Femur (tissue), 1 donor: ENCODE measurements around the gene PPP6R3.
A peak's percentile ranks its signal among the peaks of the same experiment; 100 is the strongest.
"Not testable (repeated sequence)": the region's sequence is repeated elsewhere in the genome, so short reads cannot be mapped to it uniquely, and the experiment has no call there.

Source experiments
- DNase-seq: peaks from one replicate; pipeline ENCODE4 v3.0.0-alpha.2; 2017

PPP6R3 gene

GRCh38 chr11:68436985-68437926 is 23.3 kb upstream of the PPP6R3 start:
- no peak for DNase-seq

- no peak for DNase-seq
These were observed 22.5 kb upstream of the PPP6R3 start for GRCh38 chr11:68437927-68438657.

- DNase-seq: no peak
These were observed 21.8 kb upstream of the PPP6R3 start for GRCh38 chr11:68438658-68439259.

GRCh38 chr11:68439355-68440065 is 21.0 kb upstream of the PPP6R3 start:
- no peak for DNase-seq

GRCh38 chr11:68440224-68440623 is 20.3 kb upstream of the PPP6R3 start:
- DNase-seq: no peak

- DNase-seq: no peak
These were observed 18.9 kb upstream of the PPP6R3 start for GRCh38 chr11:68441466-68442230.

GRCh38 chr11:68442433-68442832 is 18.1 kb upstream of the PPP6R3 start:
- no peak for DNase-seq

- no peak for DNase-seq
These were observed 16.0 kb upstream of the PPP6R3 start for GRCh38 chr11:68444566-68444965.

GRCh38 chr11:68445531-68446035 is 15.0 kb upstream of the PPP6R3 start:
- DNase-seq: no peak

GRCh38 chr11:68446046-68446725 is 14.4 kb upstream of the PPP6R3 start:
- no peak for DNase-seq

GRCh38 chr11:68447015-68447801 is 13.3 kb upstream of the PPP6R3 start:
- peak; percentile 81 for DNase-seq

GRCh38 chr11:68447914-68448313 is 12.6 kb upstream of the PPP6R3 start:
- DNase-seq: not testable (repeated sequence)

GRCh38 chr11:68448604-68449011 is 11.9 kb upstream of the PPP6R3 start:
- DNase-seq: no peak

- DNase-seq: no peak
These were observed 10.6 kb upstream of the PPP6R3 start for GRCh38 chr11:68449951-68450350.

- no peak for DNase-seq
These were observed 9.8 kb upstream of the PPP6R3 start for GRCh38 chr11:68450711-68451110.

GRCh38 chr11:68454767-68455166 is 5.8 kb upstream of the PPP6R3 start:
- no peak for DNase-seq

- no peak for DNase-seq
These were observed 5.1 kb upstream of the PPP6R3 start for GRCh38 chr11:68455485-68455884.

GRCh38 chr11:68457216-68457897 is 3.2 kb upstream of the PPP6R3 start:
- DNase-seq: no peak

GRCh38 chr11:68457898-68458249 is 2.7 kb upstream of the PPP6R3 start:
- DNase-seq: no peak

- not testable (repeated sequence) for DNase-seq
These were observed 2.2 kb upstream of the PPP6R3 start for GRCh38 chr11:68458340-68458739.
